GM10248 (cell line): ENCODE results near the gene APOM.

Experiments
- CTCF ChIA-PET: fragments of 300-600 bp; sonication (Branson Sonifier 250); formaldehyde crosslinking; extraction: SDS; loops from one replicate; lab custom pipeline; 2021; ENCODE audit warnings: antibody characterized with exemption; lab: Yijun Ruan, JAX
- POLR2A ChIA-PET: fragments of 350-650 bp; sonication (Branson Sonifier 250); formaldehyde crosslinking; extraction: SDS; loops from one replicate; lab custom pipeline; 2020; ENCODE audit warnings: antibody characterized with exemption; lab: Yijun Ruan, JAX
- DNase-seq: peaks from one replicate; pipeline ENCODE4 v3.0.0; 2012; ENCODE audit errors: extremely low spot score
- CTCF ChIP-seq: IDR thresholded peaks from 2 replicates; pipeline ENCODE4 v1.5.1; 2012; ENCODE audit warnings: mild to moderate bottlenecking, low read depth; ENCODE audit errors: extremely low read depth, missing control alignments, control extremely low read depth

The APOM gene

GRCh38 chr6:31651602-31652191 lies 4.0 kb upstream of the APOM start:
- ChIA-PET POLR2A (interaction anchor here (0.6 to 2.5 kb wide), 11 partner anchors 8 to 188 kb away, joined by 3 to 15 read pairs (median 5); partner anchors contain the start of genes C6orf47, GPANK1, NCR3 and NFKBIL1), CTCF (interaction anchor here (1.0 to 3.3 kb wide), 13 partner anchors 8 to 211 kb away, joined by 3 to 27 read pairs (median 4); partner anchors contain the start of genes ATP6V1G2, GPANK1, NCR3 and NEU1)
- no peak for TF ChIP-seq CTCF
- peak; percentile 67 for DNase-seq

DNA sequence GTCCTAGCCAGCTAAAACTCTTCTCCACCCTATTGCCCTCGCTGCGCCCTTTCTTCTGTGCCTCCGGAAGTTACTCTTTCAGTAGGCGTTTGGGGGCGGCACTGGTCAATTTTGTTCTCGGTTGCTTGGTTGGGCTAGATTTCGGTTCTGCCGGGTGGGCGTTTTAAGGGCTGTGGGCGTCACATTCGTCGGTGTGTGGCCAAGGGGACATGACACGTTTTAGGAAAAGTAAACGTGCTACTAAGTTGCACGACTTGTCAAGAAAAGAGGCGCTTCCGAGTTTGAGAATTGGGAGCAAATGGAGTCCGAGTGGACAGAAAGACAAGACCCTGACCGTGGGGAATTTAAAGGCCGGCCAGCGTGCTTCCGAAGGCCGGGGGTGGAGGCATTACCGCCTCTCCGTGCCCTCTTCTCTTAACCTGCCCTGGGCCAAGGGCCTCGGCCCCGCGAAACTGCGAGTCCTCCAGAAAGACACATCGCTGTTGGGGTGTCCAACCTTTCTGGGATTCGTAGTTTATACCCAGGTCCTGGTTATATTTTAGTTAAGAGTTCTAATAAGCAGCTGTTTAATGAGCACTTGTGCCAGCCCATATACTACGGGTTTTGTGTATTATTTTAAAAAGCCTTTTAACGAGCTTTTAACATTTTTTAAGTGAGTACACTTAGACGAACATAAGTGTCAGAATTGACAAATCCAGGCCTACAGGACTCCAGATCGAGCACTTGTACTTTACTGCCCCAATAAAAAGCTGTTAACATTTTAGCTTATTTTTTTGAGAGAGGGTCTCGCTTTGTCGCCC lies 2.6 kb upstream of the APOM start:
- POLR2A ChIA-PET = interaction anchor here (0.7 to 2.5 kb wide), 8 partner anchors 7 to 175 kb away, joined by 3 to 15 read pairs (median 4); partner anchors contain the start of genes C6orf47, GPANK1, HSPA1A and HSPA1B
- CTCF ChIA-PET = interaction anchor here (0.9 to 3.3 kb wide), 8 partner anchors 10 to 245 kb away, joined by 3 to 27 read pairs (median 4); partner anchors contain the start of genes ATP6V1G2, EHMT2, GPANK1 and NEU1
- TF ChIP-seq CTCF = no peak
- peak; percentile 90 for DNase-seq

- DNase-seq = no peak
- POLR2A ChIA-PET = interaction anchor here (1.4 kb wide), 2 partner anchors 10 to 12 kb away, joined by 3 to 9 read pairs; partner anchors contain the start of gene GPANK1
- CTCF ChIA-PET = interaction anchor here (0.8 to 3.3 kb wide), 7 partner anchors 8 to 104 kb away, joined by 3 to 27 read pairs (median 4); partner anchors contain the start of gene GPANK1
- no peak for TF ChIP-seq CTCF
These were observed 933 bp upstream of the APOM start for GRCh38 chr6:31654574-31655348.

- DNase-seq = no peak
- POLR2A ChIA-PET = no interaction called here
- TF ChIP-seq CTCF = no peak
- CTCF ChIA-PET = interaction anchor here (0.9 to 1.6 kb wide), 2 partner anchors 60 to 64 kb away, joined by 3 to 5 read pairs; partner anchors contain the start of gene NCR3
These were observed 1.9 kb downstream of the APOM start for GRCh38 chr6:31657406-31658157.

DNA sequence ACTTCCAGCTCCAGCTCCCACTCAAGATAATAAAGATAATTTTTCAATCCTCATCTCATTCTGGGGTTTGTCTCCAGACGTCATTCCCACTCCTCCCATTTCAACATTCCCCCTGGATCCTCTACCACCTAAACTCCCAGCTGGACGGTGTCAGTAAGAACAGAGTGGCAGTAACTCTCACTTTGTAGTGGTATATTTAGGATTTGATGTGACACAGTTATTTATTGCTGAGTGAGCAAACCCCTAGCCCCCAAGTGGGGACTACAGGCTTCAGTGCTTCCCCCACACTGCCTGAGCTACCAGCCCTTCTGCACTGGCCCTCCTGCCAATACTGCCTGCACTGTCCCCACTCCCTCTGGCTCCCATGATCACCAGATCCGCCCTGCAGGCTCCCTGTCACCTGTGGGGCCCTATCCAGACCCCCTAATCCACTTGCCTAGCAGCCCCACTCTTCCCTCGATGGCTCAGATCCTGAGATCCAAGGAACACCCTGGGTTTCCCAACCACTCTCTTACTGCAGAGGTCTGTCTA lies 2.5 kb downstream of the APOM start:
- DNase-seq = no peak
- no peak for TF ChIP-seq CTCF
- ChIA-PET CTCF (interaction anchor here (0.9 to 1.6 kb wide), 2 partner anchors 60 to 65 kb away, joined by 3 to 5 read pairs; partner anchors contain the start of gene NCR3), POLR2A (no interaction called here)
